Measurements from ENCODE around the gene DNAH12.

DNA sequence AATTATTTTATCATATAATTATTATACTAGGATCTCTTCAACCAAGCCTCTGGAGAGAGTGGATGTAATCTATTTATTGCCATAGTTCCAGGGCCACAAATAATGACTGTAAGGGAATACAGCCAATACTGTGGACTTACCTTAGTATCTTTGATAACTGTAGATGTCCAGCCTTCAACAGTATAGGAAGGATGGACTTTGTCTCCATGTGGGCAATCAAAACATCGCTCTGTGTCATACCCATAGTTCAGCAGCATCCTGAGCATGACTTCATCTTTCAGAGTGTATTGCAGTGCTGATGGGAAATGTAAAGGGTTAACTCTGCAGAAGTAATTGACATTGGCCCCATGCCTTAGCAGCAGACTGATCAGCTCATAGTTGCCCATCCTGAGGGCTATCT, 265.9 kb downstream of the DNAH12 start:
- TF ChIP-seq, protein P1, sequence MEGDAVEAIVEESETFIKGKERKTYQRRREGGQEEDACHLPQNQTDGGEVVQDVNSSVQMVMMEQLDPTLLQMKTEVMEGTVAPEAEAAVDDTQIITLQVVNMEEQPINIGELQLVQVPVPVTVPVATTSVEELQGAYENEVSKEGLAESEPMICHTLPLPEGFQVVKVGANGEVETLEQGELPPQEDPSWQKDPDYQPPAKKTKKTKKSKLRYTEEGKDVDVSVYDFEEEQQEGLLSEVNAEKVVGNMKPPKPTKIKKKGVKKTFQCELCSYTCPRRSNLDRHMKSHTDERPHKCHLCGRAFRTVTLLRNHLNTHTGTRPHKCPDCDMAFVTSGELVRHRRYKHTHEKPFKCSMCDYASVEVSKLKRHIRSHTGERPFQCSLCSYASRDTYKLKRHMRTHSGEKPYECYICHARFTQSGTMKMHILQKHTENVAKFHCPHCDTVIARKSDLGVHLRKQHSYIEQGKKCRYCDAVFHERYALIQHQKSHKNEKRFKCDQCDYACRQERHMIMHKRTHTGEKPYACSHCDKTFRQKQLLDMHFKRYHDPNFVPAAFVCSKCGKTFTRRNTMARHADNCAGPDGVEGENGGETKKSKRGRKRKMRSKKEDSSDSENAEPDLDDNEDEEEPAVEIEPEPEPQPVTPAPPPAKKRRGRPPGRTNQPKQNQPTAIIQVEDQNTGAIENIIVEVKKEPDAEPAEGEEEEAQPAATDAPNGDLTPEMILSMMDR (IDR thresholded peaks at IDR 0.05 in 2 of 3, conservative IDR thresholded peaks at IDR 0.05 in 1 of 3; ENCODE audit: insufficient read depth in 2 of 3, low read depth in 1 of 3, low read length in 3 of 3), result no peak
- no peak for TF ChIP-seq ZNF174 (CRISPR knock-in tag; IDR thresholded peaks at IDR 0.05)
